HepG2 (cell line): ENCODE measurements around the gene HSD3B7. TPM values are rescaled to one million over a fixed set of nuclear protein-coding genes. Genes with fewer than 3 reads are reported as not detected.

Experiments used
- ARNT ChIP-seq: fragments of 450-650 bp; IDR thresholded peaks from 2 replicates; pipeline ENCODE4 v1.6.1; 2017
- BCL3 ChIP-seq: sonication (generic); formaldehyde crosslinking; IDR thresholded peaks from 2 replicates; pipeline ENCODE4 v1.5.1; 2020; ENCODE audit warnings: mild to moderate bottlenecking, missing genetic modification reagents, moderate library complexity
- FOXK1 ChIP-seq: sonication (generic); formaldehyde crosslinking; IDR thresholded peaks from 2 replicates; pipeline ENCODE4 v1.4.0; 2020; ENCODE audit warnings: low read depth, missing genetic modification reagents, borderline replicate concordance
- KDM6A ChIP-seq: IDR thresholded peaks from 2 replicates; pipeline ENCODE4 v1.6.1; 2016; ENCODE audit warnings: low read depth
- MATR3 ChIP-seq: sonication (generic); formaldehyde crosslinking; IDR thresholded peaks from 2 replicates; pipeline ENCODE4 v1.4.0; 2020; ENCODE audit warnings: missing genetic modification reagents
- NAIF1 ChIP-seq: sonication (generic); formaldehyde crosslinking; IDR thresholded peaks from 2 replicates; pipeline ENCODE4 v1.5.0; 2020; ENCODE audit warnings: mild to moderate bottlenecking, missing genetic modification reagents, borderline replicate concordance
- PAF1 ChIP-seq: IDR thresholded peaks from 2 replicates; pipeline ENCODE4 v1.6.1; 2016; ENCODE audit warnings: missing genetic modification reagents, missing compliant biosample characterization
- RFX3 ChIP-seq: IDR thresholded peaks from 2 replicates; pipeline ENCODE4 v1.6.1; 2016; ENCODE audit warnings: missing biosample characterization, missing genetic modification reagents
- SALL2 ChIP-seq: sonication (generic); formaldehyde crosslinking; IDR thresholded peaks from 2 replicates; pipeline ENCODE4 v1.8.1; 2023; ENCODE audit warnings: mild to moderate bottlenecking, missing genetic modification reagents, inconsistent platforms
- ZBTB43 ChIP-seq: sonication (generic); formaldehyde crosslinking; conservative IDR thresholded peaks from 2 replicates; pipeline ENCODE4 v1.4.0; 2020; ENCODE audit warnings: missing genetic modification reagents
- ZNF136 ChIP-seq: sonication (generic); formaldehyde crosslinking; IDR thresholded peaks from 2 replicates; pipeline ENCODE4 v1.8.1; 2022; ENCODE audit warnings: low read depth, mild to moderate bottlenecking, moderate library complexity, missing genetic modification reagents
- ZNF230 ChIP-seq: sonication (generic); formaldehyde crosslinking; IDR thresholded peaks from 2 replicates; pipeline ENCODE4 v1.4.0; 2020; ENCODE audit warnings: mild to moderate bottlenecking, missing genetic modification reagents
- ZNF280B ChIP-seq: sonication (generic); formaldehyde crosslinking; IDR thresholded peaks from 2 replicates; pipeline ENCODE4 v1.5.0; 2020; ENCODE audit warnings: missing genetic modification reagents, mild to moderate bottlenecking, borderline replicate concordance
- polyA plus RNA-seq, 8 experiments: library from polyadenylated mRNA; depleted of rRNA in 3 of 8; stranded (reverse) in 7 of 8; unstranded in 1 of 8; fragments of >200 nt; fragmentation: Illumina TruSeq in 4 of 8; extraction: Trizol in 4 of 8; gene quantifications; 2 replicates each; pipeline versions ENCODE4 v1.2.1 to v1.2.3, GENCODE V29; 2011 to 2016; ENCODE audit warnings: low read depth in 4 of 8, missing spikeins in 1 of 8, mixed read lengths in 1 of 8; ENCODE audit not compliant: insufficient read depth in 1 of 8
- total RNA-seq, 5 experiments: library from RNA; depleted of rRNA; stranded (reverse); fragments of >200 nt; fragmentation: Illumina TruSeq; extraction: Trizol; gene quantifications; 2 replicates each; pipeline ENCODE4 v1.2.3, GENCODE V29; 2016; ENCODE audit warnings: low read depth in 1 of 5
- TF ChIP-seq, protein P1 (sequence below): sonication (generic); formaldehyde crosslinking; IDR thresholded peaks from 2 replicates; pipeline ENCODE4; 2020; ENCODE audit warnings: missing genetic modification reagents, mild to moderate bottlenecking, borderline replicate concordance
- TF ChIP-seq, protein P2 (sequence below): sonication (generic); formaldehyde crosslinking; IDR thresholded peaks from 2 replicates; pipeline ENCODE4 v1.8.1; 2023; ENCODE audit warnings: missing genetic modification reagents, inconsistent platforms, borderline replicate concordance
- TF ChIP-seq, protein P3 (sequence below): IDR thresholded peaks from 2 replicates; pipeline ENCODE4 v1.6.1; 2016; ENCODE audit warnings: low read depth, borderline replicate concordance

Gene HSD3B7
- total and polyA plus RNA-seq, 2 of the 13 experiments (the other 11 are each of a cell fraction or from before 2014, with no cell fraction given): 32.9 to 69.7 TPM

DNA sequence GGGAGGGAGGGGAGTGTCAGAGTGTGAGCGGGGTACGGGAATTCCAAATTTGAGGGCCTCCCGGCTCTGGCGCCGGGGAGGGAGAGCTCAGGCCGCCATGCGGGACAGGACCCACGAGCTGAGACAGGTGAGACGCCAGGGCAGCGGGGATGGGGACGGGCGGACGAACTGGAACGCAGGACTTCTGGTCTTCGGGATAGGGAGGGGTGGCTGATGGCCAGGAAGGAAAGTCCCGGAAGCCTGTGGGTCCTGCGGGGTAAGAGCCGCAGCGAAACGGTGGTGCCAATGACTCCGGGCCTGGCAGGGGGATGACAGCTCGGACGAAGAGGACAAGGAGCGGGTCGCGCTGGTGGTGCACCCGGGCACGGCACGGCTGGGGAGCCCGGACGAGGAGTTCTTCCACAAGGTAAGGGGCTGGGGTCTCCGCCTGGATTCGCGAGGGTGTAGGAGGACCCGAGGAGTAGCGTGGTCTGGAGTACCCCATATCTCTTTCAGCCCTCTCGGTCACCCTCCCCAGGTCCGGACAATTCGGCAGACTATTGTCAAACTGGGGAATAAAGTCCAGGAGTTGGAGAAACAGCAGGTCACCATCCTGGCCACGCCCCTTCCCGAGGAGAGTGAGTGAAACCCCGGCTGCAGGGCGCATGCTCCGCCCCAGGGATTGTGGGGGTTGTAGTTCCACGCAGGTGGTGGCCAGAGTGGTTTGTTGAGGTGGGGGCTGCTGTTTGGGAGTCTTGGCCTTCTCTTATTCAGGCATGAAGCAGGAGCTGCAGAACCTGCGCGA, 48.9 kb downstream of the HSD3B7 start (continued):
- TF ChIP-seq ZBTB43 (CRISPR knock-in tag) (peak; percentile 65; the same call in 1 of the 2 replicates), NAIF1 (peak; percentile 50; the same call in 1 of the 2 replicates), MATR3 (CRISPR knock-in tag) (no peak; the same call in 1 of the 2 replicates), RFX3 (CRISPR knock-in tag) (no peak), PAF1 (CRISPR knock-in tag) (no peak), SALL2 (CRISPR knock-in tag) (peak; percentile 92), FOXK1 (CRISPR knock-in tag) (peak; percentile 67; the same call in 1 of the 2 replicates), ZNF136 (CRISPR knock-in tag) (peak; percentile 97; the same call in 1 of the 2 replicates), ZNF280B (no peak; the same call in 1 of the 2 replicates), ZNF230 (no peak), BCL3 (CRISPR knock-in tag) (peak; percentile 92), KDM6A (CRISPR knock-in tag) (no peak), ARNT (no peak)
- TF ChIP-seq, protein P1, sequence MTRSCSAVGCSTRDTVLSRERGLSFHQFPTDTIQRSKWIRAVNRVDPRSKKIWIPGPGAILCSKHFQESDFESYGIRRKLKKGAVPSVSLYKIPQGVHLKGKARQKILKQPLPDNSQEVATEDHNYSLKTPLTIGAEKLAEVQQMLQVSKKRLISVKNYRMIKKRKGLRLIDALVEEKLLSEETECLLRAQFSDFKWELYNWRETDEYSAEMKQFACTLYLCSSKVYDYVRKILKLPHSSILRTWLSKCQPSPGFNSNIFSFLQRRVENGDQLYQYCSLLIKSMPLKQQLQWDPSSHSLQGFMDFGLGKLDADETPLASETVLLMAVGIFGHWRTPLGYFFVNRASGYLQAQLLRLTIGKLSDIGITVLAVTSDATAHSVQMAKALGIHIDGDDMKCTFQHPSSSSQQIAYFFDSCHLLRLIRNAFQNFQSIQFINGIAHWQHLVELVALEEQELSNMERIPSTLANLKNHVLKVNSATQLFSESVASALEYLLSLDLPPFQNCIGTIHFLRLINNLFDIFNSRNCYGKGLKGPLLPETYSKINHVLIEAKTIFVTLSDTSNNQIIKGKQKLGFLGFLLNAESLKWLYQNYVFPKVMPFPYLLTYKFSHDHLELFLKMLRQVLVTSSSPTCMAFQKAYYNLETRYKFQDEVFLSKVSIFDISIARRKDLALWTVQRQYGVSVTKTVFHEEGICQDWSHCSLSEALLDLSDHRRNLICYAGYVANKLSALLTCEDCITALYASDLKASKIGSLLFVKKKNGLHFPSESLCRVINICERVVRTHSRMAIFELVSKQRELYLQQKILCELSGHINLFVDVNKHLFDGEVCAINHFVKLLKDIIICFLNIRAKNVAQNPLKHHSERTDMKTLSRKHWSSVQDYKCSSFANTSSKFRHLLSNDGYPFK (CRISPR knock-in tag): no peak
- TF ChIP-seq, protein P2, sequence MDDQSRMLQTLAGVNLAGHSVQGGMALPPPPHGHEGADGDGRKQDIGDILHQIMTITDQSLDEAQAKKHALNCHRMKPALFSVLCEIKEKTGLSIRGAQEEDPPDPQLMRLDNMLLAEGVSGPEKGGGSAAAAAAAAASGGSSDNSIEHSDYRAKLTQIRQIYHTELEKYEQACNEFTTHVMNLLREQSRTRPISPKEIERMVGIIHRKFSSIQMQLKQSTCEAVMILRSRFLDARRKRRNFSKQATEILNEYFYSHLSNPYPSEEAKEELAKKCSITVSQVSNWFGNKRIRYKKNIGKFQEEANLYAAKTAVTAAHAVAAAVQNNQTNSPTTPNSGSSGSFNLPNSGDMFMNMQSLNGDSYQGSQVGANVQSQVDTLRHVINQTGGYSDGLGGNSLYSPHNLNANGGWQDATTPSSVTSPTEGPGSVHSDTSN (CRISPR knock-in tag): no peak
- TF ChIP-seq, protein P3, sequence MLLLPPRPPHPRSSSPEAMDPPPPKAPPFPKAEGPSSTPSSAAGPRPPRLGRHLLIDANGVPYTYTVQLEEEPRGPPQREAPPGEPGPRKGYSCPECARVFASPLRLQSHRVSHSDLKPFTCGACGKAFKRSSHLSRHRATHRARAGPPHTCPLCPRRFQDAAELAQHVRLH (CRISPR knock-in tag): peak; percentile 94; the same call in 1 of the 2 replicates
